Activated CD8-positive, alpha-beta T cell treated with anti-CD3 and anti-CD28 coated beads for 36 hours (primary cell): ENCODE measurements around the gene MLC1. TPM values are rescaled to one million over a fixed set of nuclear protein-coding genes. Genes with fewer than 3 reads are reported as not detected.

ENCODE experiments used
- ATAC-seq: fragments of 200-7000 bp; cut with Tn5 transposase; one replicate; pipeline ENCODE4 v1.10.0; 2021; ENCODE audit warnings: mild to moderate bottlenecking, moderate library complexity
- CTCF ChIA-PET: fragments of 350-600 bp; sonication (Branson Sonifier 250); formaldehyde crosslinking; loops from one replicate; lab custom pipeline; 2021; ENCODE audit warnings: antibody characterized with exemption; lab: Charles Lee
- POLR2A ChIA-PET: fragments of 350-600 bp; sonication (Branson Sonifier 250); formaldehyde crosslinking; loops from one replicate; lab custom pipeline; 2021; ENCODE audit warnings: antibody characterized with exemption; lab: Charles Lee
- DNase-seq: peaks from one replicate; pipeline ENCODE4 v3.0.0-alpha.2; 2020
- H3K27ac Mint-ChIP-seq: one replicate; pipeline ENCODE4 v1.8.0; 2021; ENCODE audit warnings: mild to moderate bottlenecking, mixed read lengths
- H3K27me3 Mint-ChIP-seq: one replicate; pipeline ENCODE4 v1.8.0; 2021; ENCODE audit warnings: mixed read lengths
- H3K36me3 Mint-ChIP-seq: one replicate; pipeline ENCODE4 v1.8.0; 2021; ENCODE audit warnings: low read depth, mixed read lengths
- H3K4me1 Mint-ChIP-seq: one replicate; pipeline ENCODE4 v1.8.0; 2021; ENCODE audit warnings: low read depth, mixed read lengths
- H3K4me3 Mint-ChIP-seq: one replicate; pipeline ENCODE4 v1.8.0; 2021; ENCODE audit warnings: mild to moderate bottlenecking, moderate library complexity, mixed read lengths
- H3K9me3 Mint-ChIP-seq: one replicate; pipeline ENCODE4 v1.8.0; 2021; ENCODE audit warnings: mixed read lengths
- intact Hi-C: fragments of 100-400 bp; cut with micrococcal nuclease; formaldehyde crosslinking; loops from one replicate; pipeline ENCODE4 v1.10.0; 2022
- total RNA-seq, 2 experiments: library from RNA; stranded (reverse); gene quantifications; one replicate each; pipeline ENCODE4 v1.2.3, GENCODE V29; 2021
- TF ChIP-seq, protein P1 (sequence below): fragments of 200-600 bp; IDR thresholded peaks from one replicate; pipeline ENCODE4 v1.8.0; 2022; ENCODE audit warnings: antibody characterized with exemption, mild to moderate bottlenecking

The MLC1 gene
- 1 to 10 TPM; 1.3 to 1.5 TPM for total RNA-seq

GRCh38 chr22:50085211-50085972, at the start of gene MLC1:
MLC1 (minus strand) TSS chr22:50085426; CDS start chr22:50084902, 524 bp downstream.
- TF ChIP-seq, protein P1, sequence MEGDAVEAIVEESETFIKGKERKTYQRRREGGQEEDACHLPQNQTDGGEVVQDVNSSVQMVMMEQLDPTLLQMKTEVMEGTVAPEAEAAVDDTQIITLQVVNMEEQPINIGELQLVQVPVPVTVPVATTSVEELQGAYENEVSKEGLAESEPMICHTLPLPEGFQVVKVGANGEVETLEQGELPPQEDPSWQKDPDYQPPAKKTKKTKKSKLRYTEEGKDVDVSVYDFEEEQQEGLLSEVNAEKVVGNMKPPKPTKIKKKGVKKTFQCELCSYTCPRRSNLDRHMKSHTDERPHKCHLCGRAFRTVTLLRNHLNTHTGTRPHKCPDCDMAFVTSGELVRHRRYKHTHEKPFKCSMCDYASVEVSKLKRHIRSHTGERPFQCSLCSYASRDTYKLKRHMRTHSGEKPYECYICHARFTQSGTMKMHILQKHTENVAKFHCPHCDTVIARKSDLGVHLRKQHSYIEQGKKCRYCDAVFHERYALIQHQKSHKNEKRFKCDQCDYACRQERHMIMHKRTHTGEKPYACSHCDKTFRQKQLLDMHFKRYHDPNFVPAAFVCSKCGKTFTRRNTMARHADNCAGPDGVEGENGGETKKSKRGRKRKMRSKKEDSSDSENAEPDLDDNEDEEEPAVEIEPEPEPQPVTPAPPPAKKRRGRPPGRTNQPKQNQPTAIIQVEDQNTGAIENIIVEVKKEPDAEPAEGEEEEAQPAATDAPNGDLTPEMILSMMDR, result no peak
- peaks cover 4% of the 10 kb centered on the region for H3K4me1 Mint-ChIP-seq
- DNase-seq (peak; percentile 63), ATAC-seq (no peak)
- H3K36me3 Mint-ChIP-seq, result peaks cover 12% of the 10 kb centered on the region
- ChIA-PET CTCF (interaction anchor here (0.9 to 3.0 kb wide), 8 partner anchors 17 to 159 kb away, joined by 3 to 11 read pairs (median 4); no protein-coding TSS in a partner anchor), POLR2A (interaction anchor here (0.6 to 1.1 kb wide), 2 partner anchors 123 to 166 kb away, joined by 3 read pairs; no protein-coding TSS in a partner anchor)
- H3K9me3 Mint-ChIP-seq, result peaks cover 12% of the 10 kb centered on the region
- no peak within 1 kb of the TSS for H3K4me3 Mint-ChIP-seq
- intact Hi-C loops, result no loop called here
- H3K27ac Mint-ChIP-seq, result peak within 1 kb of the TSS; percentile 73
- H3K27me3 Mint-ChIP-seq, result peaks cover 11% of the 10 kb centered on the region

GRCh38 chr22:50134481-50134880, 49.3 kb upstream of the MLC1 start:
- intact Hi-C loops, result no loop called here
- no peak overlapping the region for H3K4me3 Mint-ChIP-seq
- DNase-seq (no peak), ATAC-seq (no peak)
- H3K9me3 Mint-ChIP-seq, result no peaks in the 10 kb centered on the region
- ChIA-PET POLR2A (no interaction called here), CTCF (no interaction called here)
- TF ChIP-seq, protein P1, result no peak
- H3K27me3 Mint-ChIP-seq, result peaks cover 26% of the 10 kb centered on the region
- H3K4me1 Mint-ChIP-seq, result no peaks in the 10 kb centered on the region
- no peaks in the 10 kb centered on the region for H3K36me3 Mint-ChIP-seq
- no peak overlapping the region for H3K27ac Mint-ChIP-seq

GRCh38 chr22:50131894-50132293, 46.7 kb upstream of the MLC1 start:
- TF ChIP-seq, protein P1, result no peak
- ChIA-PET POLR2A (no interaction called here), CTCF (no interaction called here)
- Mint-ChIP-seq H3K9me3 (no peaks in the 10 kb centered on the region), H3K27ac (no peak overlapping the region), H3K27me3 (peaks cover 24% of the 10 kb centered on the region), H3K4me3 (no peak overlapping the region), H3K4me1 (no peaks in the 10 kb centered on the region), H3K36me3 (no peaks in the 10 kb centered on the region)
- ATAC-seq, result no peak
- no peak for DNase-seq
- intact Hi-C loops, result no loop called here

DNA sequence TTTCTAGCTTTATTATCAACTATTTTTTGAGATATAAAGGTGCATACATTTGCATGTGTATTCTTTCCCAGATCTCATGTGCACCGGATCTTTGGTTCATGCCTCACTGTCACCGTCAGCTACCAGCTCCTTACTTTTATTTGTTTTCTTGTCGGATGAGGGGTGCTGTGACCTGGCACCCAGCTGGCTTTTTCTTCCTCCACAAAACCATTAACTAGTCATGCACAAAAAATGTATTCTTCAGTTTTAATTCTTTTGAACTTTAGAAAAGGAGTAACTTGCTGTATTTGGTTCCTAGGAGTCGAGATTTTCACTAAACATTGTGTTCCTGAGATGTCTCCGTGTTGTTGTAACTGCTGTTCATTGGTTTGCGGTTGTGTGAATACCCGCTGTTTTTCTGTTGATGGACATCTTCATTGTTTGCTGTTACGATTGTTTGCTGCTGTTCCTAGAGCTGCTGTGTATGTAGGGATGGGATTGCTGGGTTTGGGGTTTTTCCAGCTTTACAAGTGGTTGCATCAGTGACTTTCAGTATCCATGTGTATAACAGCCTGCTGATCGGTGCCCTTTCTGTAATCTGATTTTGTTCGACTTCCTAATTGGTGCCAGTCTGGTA, 44.0 kb upstream of the MLC1 start:
- H3K27ac Mint-ChIP-seq, result no peak overlapping the region
- H3K9me3 Mint-ChIP-seq, result peaks cover 3% of the 10 kb centered on the region
- H3K27me3 Mint-ChIP-seq, result peaks cover 19% of the 10 kb centered on the region
- H3K4me1 Mint-ChIP-seq, result no peaks in the 10 kb centered on the region
- no peaks in the 10 kb centered on the region for H3K36me3 Mint-ChIP-seq
- no peak for ATAC-seq
- H3K4me3 Mint-ChIP-seq, result no peak overlapping the region
- CTCF ChIA-PET, result interaction anchor here (1.3 to 1.5 kb wide), 2 partner anchors 20 to 99 kb away, joined by 3 read pairs; no protein-coding TSS in a partner anchor
- POLR2A ChIA-PET, result no interaction called here
- DNase-seq, result no peak
- intact Hi-C loops, result no loop called here
- TF ChIP-seq, protein P1, result no peak

DNA sequence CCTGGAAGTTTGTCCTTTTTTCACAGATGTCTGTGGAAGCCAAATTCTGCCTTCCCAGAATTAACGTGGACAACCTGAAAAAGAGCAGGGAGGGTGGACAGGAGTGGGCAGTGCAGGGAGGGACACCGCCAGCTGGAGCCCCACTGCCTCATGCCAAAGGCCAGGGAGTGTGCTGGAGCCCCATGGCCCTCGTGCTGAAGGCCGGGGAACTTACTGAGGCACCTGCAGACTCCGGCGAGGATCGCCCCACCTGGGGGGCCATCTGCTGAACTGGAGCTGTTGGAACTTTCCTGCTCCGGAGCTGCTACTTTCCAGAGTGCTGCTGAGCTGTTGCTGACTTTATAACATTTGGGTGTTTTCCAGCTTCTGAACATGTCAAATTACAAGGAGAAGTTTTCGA, 39.8 kb upstream of the MLC1 start:
- Mint-ChIP-seq H3K27ac (no peak overlapping the region), H3K4me1 (no peaks in the 10 kb centered on the region), H3K4me3 (no peak overlapping the region), H3K27me3 (peaks cover 4% of the 10 kb centered on the region), H3K9me3 (peaks cover 15% of the 10 kb centered on the region), H3K36me3 (no peaks in the 10 kb centered on the region)
- ATAC-seq (no peak), DNase-seq (no peak)
- ChIA-PET CTCF (interaction anchor here (1.2 to 2.1 kb wide), 2 partner anchors 12 to 24 kb away, joined by 3 to 5 read pairs; no protein-coding TSS in a partner anchor), POLR2A (interaction anchor here (1.3 kb wide), 1 partner anchor 8 kb away, joined by 3 read pairs; no protein-coding TSS in a partner anchor)
- intact Hi-C loops, result no loop called here
- TF ChIP-seq, protein P1, result no peak
